ENCODE measurements around the gene ATP1B4.

Gene ATP1B4

DNA sequence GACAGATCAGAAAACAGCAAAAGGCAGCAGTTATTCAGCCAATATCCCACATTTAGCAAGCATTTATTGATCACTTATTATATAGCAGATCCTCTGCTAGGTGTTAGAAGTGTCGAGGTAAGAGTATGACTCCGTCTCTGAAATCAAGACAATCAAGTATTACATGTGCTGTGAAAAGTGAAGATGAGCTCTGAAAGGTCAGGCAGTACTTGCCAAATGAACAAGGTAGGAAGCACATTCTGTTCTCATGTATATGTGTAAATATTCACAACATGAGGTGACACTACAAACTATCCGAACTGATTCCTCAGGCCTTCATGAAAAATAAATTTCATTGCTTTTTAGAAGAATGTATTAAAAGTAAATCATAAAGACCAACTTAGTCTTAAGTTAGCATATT lies 15.3 kb downstream of the ATP1B4 start:
- no peak for DNase-seq

DNA sequence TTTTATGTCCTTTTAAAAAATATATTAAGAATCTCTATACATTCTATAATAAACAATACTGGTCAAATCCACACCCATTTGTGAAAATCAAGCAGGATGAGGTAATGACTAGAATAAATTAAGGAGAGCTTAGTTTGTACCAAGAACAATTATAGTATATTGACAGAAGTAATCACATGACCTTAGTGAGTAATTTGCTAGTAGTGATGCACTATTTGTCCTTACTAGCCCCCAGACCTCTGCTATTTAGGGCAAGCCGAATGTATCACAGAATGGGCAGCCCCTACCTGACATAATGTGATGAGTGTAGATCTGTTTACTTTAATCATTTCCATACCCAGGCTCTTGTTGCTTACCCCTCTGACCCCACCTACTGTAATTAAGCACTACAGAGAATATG lies 15.8 kb downstream of the ATP1B4 start:
- DNase-seq: no peak

DNA sequence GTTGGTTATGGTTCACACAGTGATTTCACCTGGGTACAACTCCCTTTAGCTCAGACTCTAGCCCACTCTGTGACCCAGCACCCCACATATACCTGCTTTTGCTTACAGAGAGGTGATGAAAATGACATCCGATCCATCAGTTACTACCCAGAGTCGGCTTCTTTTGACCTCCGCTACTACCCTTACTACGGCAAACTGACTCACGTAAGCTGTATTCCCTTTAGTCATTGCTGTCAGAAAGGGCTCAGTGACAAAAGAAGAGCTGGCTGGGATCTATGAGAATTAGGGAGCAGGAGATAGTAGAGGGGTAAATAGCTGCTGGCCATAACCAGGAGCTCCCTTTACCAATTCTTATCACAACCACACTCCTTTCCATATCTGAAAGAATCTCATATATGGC lies 16.7 kb downstream of the ATP1B4 start:
- no peak for DNase-seq

DNA sequence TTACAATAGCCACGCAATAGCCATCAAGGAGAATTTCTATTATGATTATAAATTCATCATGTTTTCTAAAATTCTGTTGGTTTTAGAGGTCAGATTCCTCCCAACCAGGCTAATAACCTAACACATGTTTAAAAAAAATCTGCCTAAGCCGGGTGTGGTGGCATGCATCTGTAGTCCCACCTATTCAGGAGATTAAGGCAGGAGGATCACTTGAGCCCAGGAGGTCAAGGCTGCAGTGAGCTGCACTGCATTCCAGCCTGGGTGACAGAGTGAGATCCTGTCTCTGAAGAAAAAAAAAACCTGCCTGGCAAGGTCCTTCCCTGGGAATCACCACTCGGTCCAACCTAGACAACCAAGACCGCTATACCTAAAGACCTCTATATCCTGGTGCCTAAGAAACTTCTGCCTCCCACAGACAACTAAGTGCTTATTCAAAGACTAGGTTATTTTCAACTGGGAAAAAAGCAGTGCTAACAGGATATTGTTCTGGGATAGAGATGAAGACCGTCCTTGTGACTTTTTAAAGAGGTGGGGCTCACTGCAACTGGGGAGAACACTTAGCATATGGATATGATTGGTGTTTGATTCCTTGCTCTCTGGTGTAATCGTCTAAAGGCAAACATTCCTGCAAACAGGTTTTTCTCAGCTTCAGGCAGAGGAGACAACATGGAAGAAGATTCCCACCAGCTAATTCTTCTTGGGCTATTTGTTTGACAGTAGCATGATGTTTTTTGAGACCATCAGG lies 18.2 kb downstream of the ATP1B4 start:
- DNase-seq: no peak

DNA sequence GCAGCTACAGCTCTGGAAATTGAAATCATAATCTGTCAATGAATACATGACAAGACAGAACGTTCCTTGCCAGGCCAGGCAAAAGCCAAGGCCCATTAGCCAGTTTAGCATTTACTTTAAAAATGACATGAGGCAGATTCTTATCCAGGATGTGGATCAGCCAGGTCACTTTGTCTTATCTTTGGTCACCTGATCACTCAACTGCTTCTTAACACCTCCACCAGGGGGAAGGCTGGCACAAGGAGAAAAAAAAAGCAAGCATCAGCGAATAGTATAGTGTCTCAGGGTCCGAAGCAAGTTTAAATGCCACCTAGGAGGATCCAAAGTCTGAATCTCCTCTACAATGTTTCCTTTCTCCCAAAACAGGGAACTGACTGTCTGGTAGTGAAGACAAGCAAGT lies 18.8 kb downstream of the ATP1B4 start:
- DNase-seq: no peak

GRCh38 chrX:120401301-120401700 lies 39.4 kb downstream of the ATP1B4 start:
- DNase-seq: no peak

DNA sequence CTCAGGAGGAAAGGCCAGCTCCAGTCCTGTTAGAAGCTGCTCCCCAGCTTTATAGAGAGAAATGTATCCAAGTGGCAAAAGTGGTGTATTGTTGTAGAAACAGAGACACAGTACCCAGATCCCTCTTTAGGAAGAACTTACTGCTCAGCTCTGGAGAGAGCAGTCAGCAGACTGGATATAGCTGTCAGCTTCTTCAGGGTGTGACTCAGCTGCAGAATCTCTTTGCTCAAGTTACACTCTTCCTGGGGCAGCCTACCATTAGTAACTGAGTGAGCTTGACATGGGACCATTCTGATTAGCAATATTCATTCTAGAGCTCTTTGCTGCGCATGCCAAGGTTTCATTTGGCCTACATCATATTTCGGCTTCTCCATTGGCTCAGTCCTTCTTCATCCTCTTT lies 40.5 kb downstream of the ATP1B4 start:
- no peak for DNase-seq

DNA sequence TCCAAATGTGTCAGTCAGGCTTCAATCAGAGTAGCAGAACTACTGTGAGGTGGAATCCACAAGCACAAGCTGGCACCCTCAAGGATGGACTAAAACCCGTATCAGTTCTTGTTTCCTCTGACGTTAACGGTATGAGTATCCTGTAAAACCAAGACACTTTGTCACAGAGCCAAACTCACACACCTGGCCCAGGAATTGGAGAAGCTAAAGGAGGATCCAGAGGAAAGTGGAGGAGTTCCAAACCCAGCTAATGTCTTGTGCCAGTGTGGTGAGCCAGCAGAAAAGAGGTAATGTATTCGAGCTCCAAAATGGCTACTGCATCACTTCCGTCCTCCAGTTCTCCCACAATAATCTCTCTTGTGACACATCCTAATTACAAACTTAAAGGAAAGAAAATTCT lies 44.7 kb downstream of the ATP1B4 start:
- DNase-seq: no peak

- DNase-seq: no peak
Measured at GRCh38 chrX:120408168-120408567, 46.3 kb downstream of the ATP1B4 start.

- no peak for DNase-seq
Measured at GRCh38 chrX:120419463-120419862, 57.6 kb downstream of the ATP1B4 start.

GRCh38 chrX:120426599-120426998 lies 64.7 kb downstream of the ATP1B4 start:
- no peak for DNase-seq

DNA sequence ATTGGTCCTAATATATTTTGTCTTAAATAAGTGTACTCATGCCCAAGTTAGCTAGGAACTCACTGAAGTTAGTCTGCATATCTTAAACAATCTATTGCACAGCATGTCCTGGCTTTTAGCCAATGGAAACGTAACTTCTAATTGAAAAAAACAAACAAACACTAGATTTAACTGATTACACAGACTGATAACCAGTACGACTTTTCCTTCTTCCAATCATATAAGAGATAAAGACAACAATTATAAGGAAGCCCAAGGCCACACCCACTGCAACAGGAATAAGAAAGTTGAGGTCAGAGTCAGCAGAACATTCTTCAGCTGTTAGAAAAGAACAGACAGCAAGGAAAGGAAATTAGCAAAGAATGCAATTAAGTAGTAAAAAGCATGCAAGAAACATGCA lies 66.4 kb downstream of the ATP1B4 start:
- DNase-seq: no peak

GRCh38 chrX:120429776-120430540 lies 68.1 kb downstream of the ATP1B4 start:
- DNase-seq: no peak
